Esophagus squamous epithelium (tissue), 5 donors: ENCODE data around the gene USH1C. TPM values are rescaled to one million over a fixed set of nuclear protein-coding genes. Genes with fewer than 3 reads are reported as not detected.

Experiments
- DNase-seq: peaks from one replicate; lab custom pipeline; 2025; lab: John Stamatoyannopoulos, UW
- H3K27ac ChIP-seq, 4 donors: fragments of 200-600 bp; sonication (generic); one replicate each; pipeline ENCODE4 v1.5.1; 2016 to 2019; ENCODE audit warnings: mild to moderate bottlenecking in 1 of 4
- H3K27me3 ChIP-seq, 4 donors: fragments of 200-600 bp; sonication (generic); 1 replicate in 3 of 4; 2 replicates in 1 of 4; pipeline versions ENCODE4 v1.5.1 to v1.6.0; 2017 to 2021; ENCODE audit warnings: antibody characterized with exemption in 1 of 4
- H3K36me3 ChIP-seq, 3 donors: fragments of 200-600 bp; sonication (generic); one replicate each; pipeline ENCODE4 v1.5.1; 2016 to 2019
- H3K4me1 ChIP-seq, 3 donors: fragments of 200-600 bp; sonication (generic); one replicate each; pipeline ENCODE4 v1.5.1; 2017 to 2019
- H3K4me3 ChIP-seq, 4 donors: fragments of 200-600 bp; sonication (generic); 1 replicate in 3 of 4; 2 replicates in 1 of 4; pipeline ENCODE4 v1.5.1; 2016 to 2019; ENCODE audit warnings: mild to moderate bottlenecking in 2 of 4, moderate library complexity in 1 of 4
- H3K9me3 ChIP-seq, 3 donors: fragments of 200-600 bp; sonication (generic); one replicate each; pipeline ENCODE4 v1.5.1; 2016 to 2019
- POLR2A ChIP-seq, 4 donors: fragments of 450-650 bp; IDR thresholded peaks; one replicate each; pipeline ENCODE4 v1.6.1; 2017; ENCODE audit warnings: antibody characterized with exemption in 4 of 4, mild to moderate bottlenecking in 4 of 4, moderate library complexity in 3 of 4
- WGBS, 2 donors: methylation state at CpG; one replicate each; pipeline ENCODE4 v1.1.5; 2018; 5-methylcytosine and 5-hydroxymethylcytosine counted together
- intact Hi-C: fragments of 100-400 bp; cut with DNase I; formaldehyde crosslinking; loops from one replicate; pipeline ENCODE4 v1.15.0; 2022
- total RNA-seq, 4 donors: library from RNA; depleted of rRNA; stranded (reverse); fragments of >200 nt; gene quantifications; one replicate each; pipeline ENCODE4 v1.1.0, GENCODE V29; 2016
- TF ChIP-seq, protein P1 (sequence below), 6 experiments: fragments of 450-650 bp in 4 of 6; fragments of 200-600 bp in 2 of 6; sonication (generic) in 2 of 6; IDR thresholded peaks; one replicate each; pipeline ENCODE4 v1.5.1; 2016 to 2019; ENCODE audit warnings: antibody characterized with exemption in 6 of 6, mild to moderate bottlenecking in 4 of 6, moderate library complexity in 4 of 6
- donor health status: DM: yes; HTN: yes; CAD: no.

Gene USH1C
- total RNA-seq, 4 donors from 2014 or later = not detected

- WGBS, 2 donors = 38 to 56% methylated on average over 7 of the region's 7 CpGs
- Histone ChIP-seq H3K9me3 (no peaks in the 10 kb centered on the region), H3K27ac (no peak overlapping the region), H3K27me3 (peaks cover 0 to 36% (median 0%) of the 10 kb centered on the region in 4 donors), H3K4me1 (no peaks in the 10 kb centered on the region), H3K36me3 (no peaks in the 10 kb centered on the region), H3K4me3 (no peak overlapping the region)
- no peak for DNase-seq
- intact Hi-C loops = no loop called here
- TF ChIP-seq POLR2A (IDR thresholded peaks at IDR 0.05) = no peak
- TF ChIP-seq, protein P1, sequence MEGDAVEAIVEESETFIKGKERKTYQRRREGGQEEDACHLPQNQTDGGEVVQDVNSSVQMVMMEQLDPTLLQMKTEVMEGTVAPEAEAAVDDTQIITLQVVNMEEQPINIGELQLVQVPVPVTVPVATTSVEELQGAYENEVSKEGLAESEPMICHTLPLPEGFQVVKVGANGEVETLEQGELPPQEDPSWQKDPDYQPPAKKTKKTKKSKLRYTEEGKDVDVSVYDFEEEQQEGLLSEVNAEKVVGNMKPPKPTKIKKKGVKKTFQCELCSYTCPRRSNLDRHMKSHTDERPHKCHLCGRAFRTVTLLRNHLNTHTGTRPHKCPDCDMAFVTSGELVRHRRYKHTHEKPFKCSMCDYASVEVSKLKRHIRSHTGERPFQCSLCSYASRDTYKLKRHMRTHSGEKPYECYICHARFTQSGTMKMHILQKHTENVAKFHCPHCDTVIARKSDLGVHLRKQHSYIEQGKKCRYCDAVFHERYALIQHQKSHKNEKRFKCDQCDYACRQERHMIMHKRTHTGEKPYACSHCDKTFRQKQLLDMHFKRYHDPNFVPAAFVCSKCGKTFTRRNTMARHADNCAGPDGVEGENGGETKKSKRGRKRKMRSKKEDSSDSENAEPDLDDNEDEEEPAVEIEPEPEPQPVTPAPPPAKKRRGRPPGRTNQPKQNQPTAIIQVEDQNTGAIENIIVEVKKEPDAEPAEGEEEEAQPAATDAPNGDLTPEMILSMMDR (IDR thresholded peaks at IDR 0.05) = no peak
Observed at GRCh38 chr11:17496406-17496805, 47.8 kb downstream of the USH1C start.

- intact Hi-C loops = no loop called here
- Histone ChIP-seq H3K9me3 (no peaks in the 10 kb centered on the region), H3K27ac (no peak overlapping the region), H3K36me3 (no peaks in the 10 kb centered on the region), H3K27me3 (peaks cover 0 to 53% (median 0%) of the 10 kb centered on the region in 4 donors), H3K4me3 (no peak overlapping the region), H3K4me1 (no peaks in the 10 kb centered on the region)
- no peak for DNase-seq
- 75 to 87% methylated on average over 3 to 5 of the region's 6 CpGs for WGBS, 2 donors
- TF ChIP-seq, protein P1 (IDR thresholded peaks at IDR 0.05) = no peak
- TF ChIP-seq POLR2A (IDR thresholded peaks at IDR 0.05) = no peak
Observed at GRCh38 chr11:17494019-17494418, 50.2 kb downstream of the USH1C start.

- no peak for TF ChIP-seq POLR2A (IDR thresholded peaks at IDR 0.05)
- TF ChIP-seq, protein P1 (IDR thresholded peaks at IDR 0.05) = no peak
- 63 to 78% methylated on average over 4 of the region's 4 CpGs for WGBS, 2 donors
- no peaks in the 10 kb centered on the region for H3K36me3 ChIP-seq
- H3K4me1 ChIP-seq = no peaks in the 10 kb centered on the region
- no peak overlapping the region for H3K27ac ChIP-seq
- H3K9me3 ChIP-seq = no peaks in the 10 kb centered on the region
- peaks cover 0 to 74% (median 0%) of the 10 kb centered on the region in 4 donors for H3K27me3 ChIP-seq
- H3K4me3 ChIP-seq = no peak overlapping the region
- intact Hi-C loops = no loop called here
- DNase-seq = no peak
Observed at GRCh38 chr11:17490938-17491337, 53.3 kb downstream of the USH1C start.

GRCh38 chr11:17490232-17490631 is 54.0 kb downstream of the USH1C start:
- TF ChIP-seq, protein P1 (IDR thresholded peaks at IDR 0.05) = no peak
- TF ChIP-seq POLR2A (IDR thresholded peaks at IDR 0.05) = no peak
- H3K27me3 ChIP-seq = peaks cover 0 to 79% (median 0%) of the 10 kb centered on the region in 4 donors
- DNase-seq = no peak
- H3K9me3 ChIP-seq = no peaks in the 10 kb centered on the region
- no peak overlapping the region for H3K4me3 ChIP-seq
- WGBS, 2 donors = 83 to 84% methylated on average over 6 of the region's 6 CpGs
- H3K36me3 ChIP-seq = no peaks in the 10 kb centered on the region
- no peaks in the 10 kb centered on the region for H3K4me1 ChIP-seq
- H3K27ac ChIP-seq = no peak overlapping the region
- intact Hi-C loops = no loop called here

DNA sequence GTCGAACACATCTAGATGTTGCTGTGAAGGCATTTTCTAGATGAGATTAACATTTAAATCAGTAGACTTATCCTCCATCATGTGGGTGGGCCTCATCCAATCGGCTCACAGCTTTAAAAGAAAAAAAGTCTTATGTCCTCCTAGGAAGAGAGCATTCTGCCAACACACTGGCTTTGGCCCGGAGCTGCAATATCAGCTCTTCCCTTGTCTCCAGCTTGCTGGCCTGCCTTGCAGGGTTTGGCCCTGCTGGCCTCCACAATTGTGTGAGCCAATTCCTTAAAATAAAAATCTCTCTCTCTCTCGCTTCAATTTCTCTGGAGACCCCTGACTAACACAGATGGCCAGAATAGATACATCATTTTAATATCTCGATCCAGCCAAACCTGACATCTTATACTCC is 54.5 kb downstream of the USH1C start:
- Histone ChIP-seq H3K4me1 (no peaks in the 10 kb centered on the region), H3K27me3 (peaks cover 0 to 75% (median 0%) of the 10 kb centered on the region in 4 donors), H3K36me3 (no peaks in the 10 kb centered on the region), H3K9me3 (no peaks in the 10 kb centered on the region), H3K27ac (no peak overlapping the region), H3K4me3 (no peak overlapping the region)
- WGBS, 2 donors = 52 to 69% methylated on average over 5 of the region's 5 CpGs
- TF ChIP-seq, protein P1 (IDR thresholded peaks at IDR 0.05) = no peak
- TF ChIP-seq POLR2A (IDR thresholded peaks at IDR 0.05) = no peak
- intact Hi-C loops = no loop called here
- no peak for DNase-seq
